Adrenal gland (tissue), 5 donors: Measurements from ENCODE around the gene MYPN.

Experiments used
- CTCF ChIP-seq, 6 experiments: fragments of 450-650 bp in 4 of 6; fragments of 200-600 bp in 2 of 6; sonication (generic) in 1 of 6; IDR thresholded peaks; 1 replicate in 5 of 6; 2 replicates in 1 of 6; pipeline versions ENCODE4 v1.5.1 to v1.8.0; 2016 to 2021; ENCODE audit warnings: antibody characterized with exemption in 6 of 6, mild to moderate bottlenecking in 2 of 6, moderate library complexity in 1 of 6
- POLR2A ChIP-seq, 2 donors: fragments of 450-650 bp; IDR thresholded peaks; one replicate each; pipeline ENCODE4 v1.6.1; 2017; ENCODE audit warnings: antibody characterized with exemption in 2 of 2, mild to moderate bottlenecking in 2 of 2, moderate library complexity in 1 of 2
- donor health status: DM: no; HTN: no; CAD: no.

- TF ChIP-seq POLR2A (IDR thresholded peaks at IDR 0.05) (no peak), CTCF (IDR thresholded peaks at IDR 0.05) (no peak)
These were observed 75.3 kb downstream of the MYPN start for GRCh38 chr10:68184546-68184945.
